CD4-positive, alpha-beta T cell (primary cell): Measurements from ENCODE around the gene MCAM. TPM values are rescaled to one million over a fixed set of nuclear protein-coding genes. Genes with fewer than 3 reads are reported as not detected.

ENCODE experiments used
- ATAC-seq: fragments of 200-7000 bp; cut with Tn5 transposase; one replicate; pipeline ENCODE4 v1.10.0; 2022; ENCODE audit warnings: mild to moderate bottlenecking; ENCODE audit not compliant: poor library complexity
- CTCF ChIA-PET: fragments of 350-600 bp; sonication (Branson Sonifier 250); formaldehyde crosslinking; loops from one replicate; lab custom pipeline; 2021; ENCODE audit warnings: antibody characterized with exemption, inconsistent platforms; lab: Charles Lee
- POLR2A ChIA-PET: fragments of 350-600 bp; sonication (Branson Sonifier 250); formaldehyde crosslinking; loops from one replicate; lab custom pipeline; 2021; ENCODE audit warnings: antibody characterized with exemption, inconsistent platforms; lab: Charles Lee
- DNase-seq, 14 experiments: peaks; one replicate each; pipeline ENCODE4 v3.0.0-alpha.2; 2013 to 2020; ENCODE audit warnings: mixed read lengths in 2 of 14
- H3K27ac ChIP-seq, 2 donors: one replicate each; pipeline versions ENCODE4 v1.5.1 to v1.7.0; 2013; ENCODE audit warnings: low read length in 2 of 2, low read depth in 1 of 2, mild to moderate bottlenecking in 1 of 2
- H3K27me3 ChIP-seq, 2 experiments: 1 replicate in 1 of 2; 2 replicates in 1 of 2; pipeline versions ENCODE4 v1.6.1 to v1.7.0; 2013; ENCODE audit warnings: low read length in 2 of 2, control low read depth in 1 of 2, mild to moderate bottlenecking in 1 of 2, moderate library complexity in 1 of 2; ENCODE audit not compliant: insufficient read depth in 2 of 2, control insufficient read depth in 1 of 2
- H3K36me3 ChIP-seq: one replicate; pipeline ENCODE4 v1.6.1; 2013; ENCODE audit warnings: low read length, control low read depth; ENCODE audit not compliant: insufficient read depth
- H3K4me1 ChIP-seq: one replicate; pipeline ENCODE4 v1.6.1; 2013; ENCODE audit warnings: low read length, control low read depth; ENCODE audit not compliant: insufficient read depth
- H3K4me3 ChIP-seq: one replicate; pipeline ENCODE4 v1.5.1; 2013; ENCODE audit warnings: mild to moderate bottlenecking, low read length, moderate library complexity
- H3K9me3 ChIP-seq, 2 experiments: 1 replicate in 1 of 2; 2 replicates in 1 of 2; pipeline versions ENCODE4 v1.6.1 to v1.7.0; 2013; ENCODE audit warnings: low read length in 2 of 2, mild to moderate bottlenecking in 2 of 2, control low read depth in 1 of 2, moderate library complexity in 1 of 2; ENCODE audit not compliant: control insufficient read depth in 1 of 2, insufficient read depth in 1 of 2
- H3K27ac Mint-ChIP-seq: one replicate; pipeline ENCODE4 v1.8.0; 2020; ENCODE audit warnings: mixed read lengths
- H3K27me3 Mint-ChIP-seq: one replicate; pipeline ENCODE4 v1.8.0; 2021; ENCODE audit warnings: mixed read lengths
- H3K36me3 Mint-ChIP-seq: one replicate; pipeline ENCODE4 v1.8.0; 2021; ENCODE audit warnings: low read depth, mixed read lengths
- H3K4me1 Mint-ChIP-seq: one replicate; pipeline ENCODE4 v1.8.0; 2021; ENCODE audit warnings: low read depth, mixed read lengths
- H3K4me3 Mint-ChIP-seq: one replicate; pipeline ENCODE4 v1.8.0; 2020; ENCODE audit warnings: mild to moderate bottlenecking, mixed read lengths
- H3K9me3 Mint-ChIP-seq: one replicate; pipeline ENCODE4 v1.8.0; 2020; ENCODE audit warnings: mixed read lengths
- CTCF ChIP-seq: fragments of 200-600 bp; IDR thresholded peaks from one replicate; pipeline ENCODE4 v1.8.0; 2022; ENCODE audit warnings: antibody characterized with exemption, mild to moderate bottlenecking
- intact Hi-C, 2 experiments: fragments of 100-400 bp; cut with DNase I in 1 of 2; cut with micrococcal nuclease in 1 of 2; formaldehyde crosslinking; loops; one replicate each; pipeline versions ENCODE4 v1.15.1 to v1.9.0; 2023 to 2025; cut with DNase I, micrococcal nuclease
- total RNA-seq, 174 experiments: library from RNA in 2 of 174; stranded (reverse) in 2 of 174; gene quantifications; one replicate each; pipeline ENCODE4 v1.2.3 and lab custom pipeline; 2021 to 2026

The MCAM gene
- total RNA-seq, 2 experiments from 2014 or later: 16.0 to 16.5 TPM

- H3K27me3 Mint-ChIP-seq: peaks cover 59% of the 10 kb centered on the region
- DNase-seq (no peak), ATAC-seq (no peak)
- H3K36me3 ChIP-seq: no peaks in the 10 kb centered on the region
- ChIA-PET POLR2A (no interaction called here), CTCF (interaction anchor here (1.1 kb wide), 1 partner anchor 9 kb away, joined by 3 read pairs; no protein-coding TSS in a partner anchor)
- H3K4me1 Mint-ChIP-seq: peaks cover 4% of the 10 kb centered on the region
- no peak overlapping the region for H3K4me3 Mint-ChIP-seq
- peaks cover 6% of the 10 kb centered on the region for H3K4me1 ChIP-seq
- H3K27me3 ChIP-seq: peaks cover 3 to 14% of the 10 kb centered on the region in 2 experiments
- no peak overlapping the region for H3K4me3 ChIP-seq
- no peaks in the 10 kb centered on the region for H3K9me3 ChIP-seq
- no peaks in the 10 kb centered on the region for H3K36me3 Mint-ChIP-seq
- intact Hi-C loops: no loop called here
- no peaks in the 10 kb centered on the region for H3K9me3 Mint-ChIP-seq
- H3K27ac Mint-ChIP-seq: no peak overlapping the region
- no peak overlapping the region for H3K27ac ChIP-seq
- TF ChIP-seq CTCF: no peak
These were observed 30.3 kb upstream of the MCAM start for GRCh38 chr11:119347242-119347641.

GRCh38 chr11:119346605-119347004 is 29.7 kb upstream of the MCAM start, which contains the start of gene MFRP:
TSS of gene MFRP (minus strand) at chr11:119346705. CDS start at chr11:119346513, 192 bp downstream.
- Mint-ChIP-seq H3K27me3 (peaks cover 59% of the 10 kb centered on the region), H3K27ac (no peak within 1 kb of the TSS), H3K4me1 (peaks cover 4% of the 10 kb centered on the region)

GRCh38 chr11:119345685-119346084 is 28.8 kb upstream of the MCAM start:
- TF ChIP-seq CTCF: no peak
- ChIA-PET POLR2A (no interaction called here), CTCF (interaction anchor here (1.3 kb wide), 1 partner anchor 35 kb away, joined by 3 read pairs; the partner anchor contains the start of gene USP2)
- DNase-seq: no peak
- no peak for ATAC-seq
- Histone ChIP-seq H3K9me3 (peaks cover 0 to 5% of the 10 kb centered on the region in 2 experiments), H3K36me3 (no peaks in the 10 kb centered on the region), H3K27ac (no peak overlapping the region), H3K27me3 (peaks cover 13 to 22% of the 10 kb centered on the region in 2 experiments), H3K4me3 (no peak overlapping the region), H3K4me1 (peaks cover 10% of the 10 kb centered on the region)
- intact Hi-C loops: no loop called here
- Mint-ChIP-seq H3K9me3 (no peaks in the 10 kb centered on the region), H3K36me3 (no peaks in the 10 kb centered on the region), H3K4me1 (peaks cover 10% of the 10 kb centered on the region), H3K27ac (no peak overlapping the region), H3K27me3 (peaks cover 62% of the 10 kb centered on the region), H3K4me3 (no peak overlapping the region)

More at GRCh38 chr11:119346605-119347004, 29.7 kb upstream of the MCAM start, which contains the start of gene MFRP:
- CTCF ChIA-PET: no interaction called here
- peaks cover 6% of the 10 kb centered on the region for H3K4me1 ChIP-seq
- TF ChIP-seq CTCF: no peak
- H3K4me3 Mint-ChIP-seq: no peak within 1 kb of the TSS
- DNase-seq: no peak
- no peaks in the 10 kb centered on the region for H3K36me3 Mint-ChIP-seq
- H3K36me3 ChIP-seq: no peaks in the 10 kb centered on the region
- no peaks in the 10 kb centered on the region for H3K9me3 Mint-ChIP-seq
- POLR2A ChIA-PET: no interaction called here
- intact Hi-C loops: no loop called here
- peaks cover 0 to under 1% of the 10 kb centered on the region in 2 experiments for H3K9me3 ChIP-seq
- peaks cover 4 to 14% of the 10 kb centered on the region in 2 experiments for H3K27me3 ChIP-seq
- no peak within 1 kb of the TSS for H3K4me3 ChIP-seq
- ATAC-seq: no peak
- H3K27ac ChIP-seq: no peak within 1 kb of the TSS
